Fibroblast of villous mesenchyme (primary cell): ENCODE measurements around the gene LRRC53. TPM values are rescaled to one million over a fixed set of nuclear protein-coding genes. Genes with fewer than 3 reads are reported as not detected.
A peak's percentile ranks its signal among the peaks of the same experiment; 100 is the strongest.

Experiments
- DNase-seq: peaks from one replicate; pipeline ENCODE4 v3.0.0-alpha.2; 2010; ENCODE audit warnings: low read depth
- H3K4me3 ChIP-seq: 2 replicates; pipeline ENCODE4 v1.5.1; 2011; ENCODE audit warnings: low read depth, mild to moderate bottlenecking, low read length
- CTCF ChIP-seq: IDR thresholded peaks from 2 replicates; pipeline ENCODE4 v1.5.1; 2012; ENCODE audit warnings: low read depth, mild to moderate bottlenecking, low read length; ENCODE audit not compliant: insufficient read depth
- total RNA-seq: library from RNA; depleted of rRNA; stranded (reverse); fragments of >200 nt; gene quantifications from 2 replicates; pipeline ENCODE4 v1.2.3, GENCODE V29; 2012

The LRRC53 gene
- total RNA-seq, 1 donor: not detected

GRCh38 chr1:74474585-74474984 is 37.8 kb downstream of the LRRC53 start:
- no peak overlapping the region for H3K4me3 ChIP-seq
- no peak for TF ChIP-seq CTCF
- no peak for DNase-seq

- no peak for DNase-seq
- H3K4me3 ChIP-seq: no peak overlapping the region
- no peak for TF ChIP-seq CTCF
These were observed 40.9 kb downstream of the LRRC53 start for GRCh38 chr1:74471470-74471869.

- no peak for DNase-seq
- H3K4me3 ChIP-seq: no peak overlapping the region
- TF ChIP-seq CTCF: no peak
These were observed 41.5 kb downstream of the LRRC53 start for GRCh38 chr1:74470936-74471335.

- no peak for TF ChIP-seq CTCF
- DNase-seq: no peak
- H3K4me3 ChIP-seq: no peak overlapping the region
These were observed 42.2 kb downstream of the LRRC53 start for GRCh38 chr1:74470251-74470650.

GRCh38 chr1:74468982-74469603 is 43.3 kb downstream of the LRRC53 start:
- peak; percentile 63 for TF ChIP-seq CTCF
- H3K4me3 ChIP-seq: no peak overlapping the region
- DNase-seq: peak; percentile 36

GRCh38 chr1:74467786-74468377 is 44.5 kb downstream of the LRRC53 start:
- H3K4me3 ChIP-seq: no peak overlapping the region
- TF ChIP-seq CTCF: no peak
- no peak for DNase-seq
